NCI-H2107 treated with DMSO at 0.1 percent for 48 hours (cell line): ENCODE measurements around the gene LAMC1.

Experiments
- DNase-seq: peaks from one replicate; lab custom pipeline; 2025; ENCODE audit not compliant: unreplicated experiment; lab: John Stamatoyannopoulos, UW

The LAMC1 gene

GRCh38 chr1:183075861-183076260 lies 52.6 kb downstream of the LAMC1 start:
- peak; percentile 10 for DNase-seq

DNA sequence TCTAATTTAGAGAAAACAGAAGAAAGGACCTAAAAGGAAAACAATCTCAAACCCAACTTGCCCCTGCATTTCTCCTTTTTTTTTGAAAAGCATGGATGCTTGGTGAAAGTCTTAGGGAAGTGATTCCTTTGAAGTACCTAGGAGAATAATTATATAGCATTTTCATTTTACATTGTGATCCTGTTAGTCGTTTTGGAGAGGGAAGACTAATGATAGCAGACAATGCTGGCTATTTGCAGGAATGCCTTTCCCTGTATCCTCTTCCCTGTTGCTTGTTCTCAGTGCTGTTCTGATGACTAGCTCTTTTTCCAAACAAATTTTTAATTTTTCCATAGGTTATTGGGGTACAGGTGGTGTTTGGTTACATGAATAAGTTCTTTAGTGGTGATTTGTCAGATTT lies 53.9 kb downstream of the LAMC1 start:
- DNase-seq: no peak

- no peak for DNase-seq
Observed at GRCh38 chr1:183079712-183080388, 56.6 kb downstream of the LAMC1 start.

- no peak for DNase-seq
Observed at GRCh38 chr1:183080406-183080805, 57.2 kb downstream of the LAMC1 start.

DNA sequence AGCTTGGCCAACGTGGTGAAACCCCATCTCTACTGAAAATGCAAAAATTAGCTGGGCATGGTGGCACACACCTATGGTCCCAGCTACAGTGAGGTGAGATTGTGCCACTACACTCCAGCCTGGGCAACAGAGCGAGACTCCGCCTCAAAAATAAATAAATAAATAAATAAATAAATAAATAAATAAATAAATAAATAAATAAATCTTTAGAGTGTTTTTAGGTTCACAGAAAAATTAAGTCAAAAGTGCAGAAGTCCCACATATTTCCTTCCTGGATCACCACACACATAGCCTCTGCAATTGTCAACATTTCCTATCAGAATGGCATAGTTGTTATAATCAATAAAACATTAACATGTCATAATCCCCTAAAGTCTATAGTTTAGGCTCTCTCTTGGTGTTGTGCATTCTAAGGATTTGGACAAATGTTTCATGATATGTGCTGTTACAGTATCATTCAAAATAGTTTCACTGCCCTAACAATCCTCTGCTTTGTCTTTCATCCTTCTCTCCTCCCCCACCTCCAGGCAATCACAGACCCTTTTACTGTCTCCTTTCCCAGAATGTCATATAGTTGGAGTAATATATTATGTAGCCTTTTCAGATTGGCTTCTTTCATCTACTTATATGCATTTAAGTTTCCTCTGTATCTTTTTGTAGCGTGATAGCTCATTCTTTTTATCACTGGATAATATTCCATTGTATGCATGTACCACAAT lies 58.3 kb downstream of the LAMC1 start:
- no peak for DNase-seq

GRCh38 chr1:183082650-183083049 lies 59.4 kb downstream of the LAMC1 start:
- no peak for DNase-seq

GRCh38 chr1:183087001-183087400 lies 63.8 kb downstream of the LAMC1 start:
- no peak for DNase-seq

DNA sequence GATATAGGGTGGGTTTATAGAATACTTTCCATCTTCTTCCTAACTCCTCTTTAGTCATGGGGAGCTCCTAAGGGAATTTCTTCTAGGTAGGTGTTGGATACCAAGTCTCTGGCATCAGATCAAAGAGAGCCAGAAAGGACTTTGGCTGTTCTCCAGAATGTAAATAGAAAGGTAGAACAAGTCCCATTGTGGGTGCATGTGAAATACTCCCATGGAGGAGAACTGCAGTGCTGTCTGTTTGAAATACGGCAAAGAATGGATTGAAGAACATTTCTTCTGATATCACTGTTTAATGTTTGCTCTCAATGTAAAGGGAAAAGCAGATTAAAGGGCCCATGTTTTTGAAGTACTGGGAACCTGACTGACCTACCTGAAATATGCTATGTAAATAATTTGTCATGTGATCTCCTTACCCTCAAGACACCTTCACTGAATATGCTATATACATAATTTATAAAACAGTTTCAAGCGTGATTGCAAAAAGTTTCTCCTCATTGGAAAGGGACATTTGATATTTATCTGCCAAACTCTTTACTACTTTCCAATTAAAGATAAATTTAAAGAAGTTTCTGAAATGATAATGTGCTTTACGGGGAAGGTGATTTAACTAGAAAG lies 65.9 kb downstream of the LAMC1 start:
- DNase-seq: peak; percentile 61

DNA sequence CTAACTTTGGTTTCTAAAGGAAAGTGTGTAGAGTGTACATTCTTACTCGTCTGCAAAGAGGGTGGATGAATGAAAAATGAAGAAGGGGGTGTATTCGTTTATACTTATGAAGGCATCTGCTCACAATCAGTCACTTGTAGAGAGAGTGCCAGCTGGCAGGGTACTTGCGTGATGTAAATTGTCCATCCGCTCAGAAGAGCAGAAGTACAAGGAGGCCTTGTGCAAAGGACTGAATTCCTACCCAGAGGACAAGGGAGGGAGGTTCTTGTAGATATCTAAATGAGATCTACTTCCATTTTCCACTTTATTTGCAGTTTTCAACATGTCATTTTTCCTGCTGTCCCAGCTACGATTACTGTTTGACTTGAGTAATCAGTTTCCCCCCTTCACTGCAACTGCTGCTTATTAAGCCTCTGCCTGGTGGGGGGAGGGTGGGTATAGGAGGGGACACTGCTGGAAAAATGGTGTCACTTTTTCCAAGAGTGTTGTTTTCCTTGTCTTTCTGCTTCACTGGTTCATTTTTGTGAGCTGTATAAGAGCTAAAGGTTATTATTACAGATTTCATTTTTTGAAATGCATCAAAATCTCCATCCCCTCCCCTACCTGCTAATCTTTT lies 67.3 kb downstream of the LAMC1 start:
- DNase-seq: peak; percentile 29

- DNase-seq: no peak
Observed at GRCh38 chr1:183091181-183091580, 68.0 kb downstream of the LAMC1 start.

GRCh38 chr1:183092350-183092749 lies 69.1 kb downstream of the LAMC1 start:
- DNase-seq: no peak

GRCh38 chr1:183093066-183093668 lies 69.9 kb downstream of the LAMC1 start:
- no peak for DNase-seq

DNA sequence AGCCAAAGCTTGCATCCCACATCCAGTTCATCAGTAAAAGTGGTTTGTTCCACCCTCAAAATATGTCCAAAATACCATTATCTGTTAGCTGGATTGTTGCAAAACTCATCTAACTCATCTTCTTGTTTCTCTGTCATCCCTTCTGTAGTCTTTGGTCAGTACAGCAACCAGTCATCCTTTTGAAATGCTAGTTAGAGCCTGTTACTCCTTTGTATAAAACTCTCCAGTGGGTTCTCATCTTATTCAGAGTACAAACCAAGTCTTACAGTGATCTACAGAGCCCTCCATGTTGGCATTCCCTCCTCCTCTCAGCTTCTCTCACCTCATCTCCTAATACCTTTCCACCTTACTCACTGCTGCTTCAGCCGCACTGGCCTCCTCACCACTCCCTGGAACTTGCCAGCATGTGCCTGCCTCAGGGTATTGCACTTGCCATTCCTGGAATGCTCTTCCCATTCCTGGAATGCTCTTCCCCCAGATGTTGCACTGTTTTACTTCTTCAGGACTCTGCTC lies 70.6 kb downstream of the LAMC1 start:
- no peak for DNase-seq

DNA sequence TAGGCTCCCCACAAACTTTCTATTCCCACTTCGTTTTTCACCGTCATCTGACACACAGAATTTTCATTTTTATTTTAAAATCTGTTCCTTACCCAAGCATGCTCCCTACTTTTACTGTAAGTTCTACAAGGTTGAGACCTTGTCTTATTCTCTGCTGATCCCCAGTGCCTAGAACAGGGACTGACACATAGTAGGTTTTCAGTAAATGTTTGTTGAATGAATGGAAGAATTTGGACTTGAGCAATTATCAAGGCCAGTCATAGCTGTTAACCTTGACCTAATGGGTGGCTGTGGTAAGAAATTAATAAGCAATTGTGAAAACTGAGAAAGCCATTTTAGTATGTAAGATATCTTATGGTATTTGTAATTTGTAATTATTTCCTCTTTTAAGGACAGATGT lies 71.1 kb downstream of the LAMC1 start:
- DNase-seq: no peak

GRCh38 chr1:183096351-183096750 lies 73.1 kb downstream of the LAMC1 start:
- DNase-seq: no peak

- no peak for DNase-seq
Observed at GRCh38 chr1:183096894-183097293, 73.7 kb downstream of the LAMC1 start.

DNA sequence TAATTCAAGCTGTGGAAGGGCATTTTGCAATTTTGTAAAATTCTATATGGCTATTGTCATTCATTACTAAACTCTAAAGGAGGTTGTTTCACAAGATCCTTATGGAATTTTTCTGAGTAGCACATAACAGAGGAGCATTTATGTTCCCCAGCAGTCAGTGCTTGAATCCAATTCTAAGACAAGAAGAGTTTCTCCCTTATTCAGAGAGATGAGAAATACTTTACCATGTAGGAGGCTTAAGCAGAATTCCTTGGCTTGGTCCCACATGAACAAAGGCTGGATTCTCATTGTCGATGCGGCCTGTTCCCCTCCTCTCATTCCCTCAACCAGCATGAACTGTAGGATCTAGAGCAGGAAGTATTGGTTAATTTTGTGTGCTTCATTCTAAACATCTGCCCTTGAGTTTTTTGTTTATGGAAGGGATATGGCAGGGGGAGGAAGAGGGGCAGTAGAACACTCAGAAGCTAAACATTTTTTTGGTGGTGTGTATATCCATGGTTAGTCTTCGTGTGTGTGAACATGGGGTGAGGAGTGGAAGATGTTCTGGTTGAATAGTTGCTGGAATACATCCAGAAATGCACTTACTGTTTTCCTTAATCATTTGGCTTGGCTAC lies 74.3 kb downstream of the LAMC1 start:
- DNase-seq: peak; percentile 46

DNA sequence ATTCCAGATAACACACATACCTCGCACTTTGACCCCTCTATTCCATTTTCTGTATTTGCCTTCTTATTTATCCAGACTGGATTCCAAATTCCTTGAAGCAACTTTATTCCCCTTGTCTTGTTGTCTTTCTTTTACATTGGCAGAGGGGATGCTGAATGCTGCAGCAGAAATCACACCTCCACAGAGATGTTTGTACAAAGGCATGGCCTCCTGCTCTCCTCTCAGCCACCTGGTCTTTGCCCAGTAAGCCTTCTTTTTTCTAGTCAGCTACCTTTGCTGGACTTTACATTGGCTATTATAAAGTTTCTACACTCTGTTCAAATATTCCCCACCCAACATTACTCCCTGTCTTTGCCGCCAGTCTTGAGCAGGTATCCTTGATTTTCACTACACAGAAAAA lies 75.1 kb downstream of the LAMC1 start:
- no peak for DNase-seq

- DNase-seq: no peak
Observed at GRCh38 chr1:183100361-183100974, 77.2 kb downstream of the LAMC1 start.

DNA sequence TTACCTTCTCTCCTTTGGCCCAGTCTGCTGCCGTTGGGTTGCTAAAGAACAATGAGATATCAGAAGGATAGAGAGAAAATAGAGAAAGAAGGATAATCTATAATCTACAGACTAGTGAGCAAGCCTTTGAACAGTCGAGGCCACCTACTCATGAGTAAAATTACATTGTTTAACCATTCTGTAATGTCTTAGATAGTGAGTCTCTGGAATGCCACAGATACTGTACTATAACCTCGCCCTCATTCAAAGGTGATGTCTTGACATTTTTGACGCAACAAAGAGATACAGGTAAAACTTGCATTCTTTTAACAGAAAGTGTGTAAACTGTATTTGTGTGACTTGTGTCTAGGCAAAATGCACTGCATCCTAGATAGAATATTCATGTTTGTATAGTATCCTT lies 77.9 kb downstream of the LAMC1 start:
- no peak for DNase-seq
